Measurements from ENCODE around the gene HIGD2B.
A peak's percentile ranks its signal among the peaks of the same experiment; 100 is the strongest.
"Not testable (repeated sequence)": the region's sequence is repeated elsewhere in the genome, so short reads cannot be mapped to it uniquely, and the experiment has no call there.

Gene HIGD2B

GRCh38 chr15:72676838-72677237, 9.1 kb downstream of the HIGD2B start:
- DNase-seq (ENCODE audit: low spot score) = no peak

DNA sequence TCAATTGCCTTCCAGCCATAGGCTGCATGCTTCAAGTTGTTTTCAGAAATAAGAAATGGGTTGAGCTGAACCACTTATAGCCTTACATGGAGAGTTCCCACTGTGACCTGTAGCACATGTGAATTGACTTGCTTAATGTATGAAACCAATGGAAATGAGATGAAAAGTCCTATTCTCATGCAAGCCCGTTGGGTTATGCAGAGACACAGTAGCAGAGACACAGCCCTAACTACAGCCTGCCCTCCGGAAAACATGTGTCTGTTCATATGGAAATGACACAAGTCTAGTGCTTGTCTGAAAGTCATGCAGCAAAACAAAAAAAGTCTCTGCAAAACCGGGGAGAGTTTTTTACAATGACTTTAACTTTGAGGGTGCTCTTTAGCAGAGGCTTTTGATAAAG, 14.5 kb downstream of the HIGD2B start:
- DNase-seq (ENCODE audit: low spot score) = no peak

DNA sequence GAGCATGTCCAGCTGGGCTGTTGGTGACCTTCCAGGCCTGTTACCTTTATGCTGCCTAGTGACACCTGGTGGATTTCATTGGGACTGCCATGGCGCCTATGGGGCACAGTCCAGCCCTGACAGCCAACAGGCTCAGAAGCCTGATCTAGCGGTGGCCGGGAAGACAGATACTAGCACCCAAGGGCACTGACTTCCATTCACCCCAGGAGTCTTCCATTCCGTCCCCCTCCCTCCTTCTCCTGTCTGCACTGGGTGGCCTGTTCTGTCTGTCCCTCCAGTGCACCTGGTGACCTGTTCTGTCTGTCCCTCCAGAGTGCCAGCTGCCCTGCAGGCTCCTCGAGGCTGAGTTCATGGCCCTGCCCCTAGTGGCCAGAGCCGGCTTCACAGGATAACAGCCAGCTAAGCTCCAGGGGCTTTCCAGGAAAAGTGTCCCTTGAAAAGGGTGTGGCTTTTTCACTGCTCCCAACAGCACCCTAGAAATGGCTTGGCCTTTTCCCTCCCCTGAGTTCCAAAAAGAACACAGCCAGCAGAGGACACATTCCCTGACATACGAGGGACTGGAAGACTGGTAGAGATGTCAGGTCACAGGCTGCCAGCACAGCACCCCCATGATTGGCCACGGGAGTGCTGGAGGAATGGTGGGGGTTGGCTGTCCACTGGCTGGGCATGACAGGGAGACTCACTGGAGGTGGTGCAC, 15.2 kb downstream of the HIGD2B start:
- peak; percentile 75 for DNase-seq (ENCODE audit: low spot score)

GRCh38 chr15:72669803-72670202, 16.2 kb downstream of the HIGD2B start:
- not testable (repeated sequence) for DNase-seq (ENCODE audit: low spot score)

GRCh38 chr15:72665706-72666105, 20.3 kb downstream of the HIGD2B start:
- not testable (repeated sequence) for DNase-seq (ENCODE audit: low spot score)

- not testable (repeated sequence) for DNase-seq (ENCODE audit: low spot score)
Measured at GRCh38 chr15:72663931-72664330, 22.1 kb downstream of the HIGD2B start.

DNA sequence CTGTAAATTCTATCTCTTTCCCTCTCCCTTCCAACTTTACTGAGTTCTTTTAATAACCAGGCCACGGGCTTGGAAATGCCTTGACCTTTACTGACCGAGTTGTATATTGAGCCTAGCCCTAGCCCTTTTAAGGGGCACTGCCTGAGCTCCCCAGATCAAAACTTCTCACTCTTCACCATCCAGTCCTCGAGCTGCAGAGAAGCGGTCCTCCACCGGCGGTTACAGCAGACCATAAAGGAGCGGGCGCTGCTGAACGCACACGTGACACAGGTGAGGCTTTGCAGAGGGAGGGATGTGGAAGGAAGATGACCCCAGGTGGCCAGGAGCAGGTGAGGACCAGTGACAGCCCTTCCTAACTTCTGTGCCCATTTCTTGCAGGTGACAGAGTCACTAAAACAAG, 24.9 kb downstream of the HIGD2B start:
- not testable (repeated sequence) for DNase-seq (ENCODE audit: low spot score)

DNA sequence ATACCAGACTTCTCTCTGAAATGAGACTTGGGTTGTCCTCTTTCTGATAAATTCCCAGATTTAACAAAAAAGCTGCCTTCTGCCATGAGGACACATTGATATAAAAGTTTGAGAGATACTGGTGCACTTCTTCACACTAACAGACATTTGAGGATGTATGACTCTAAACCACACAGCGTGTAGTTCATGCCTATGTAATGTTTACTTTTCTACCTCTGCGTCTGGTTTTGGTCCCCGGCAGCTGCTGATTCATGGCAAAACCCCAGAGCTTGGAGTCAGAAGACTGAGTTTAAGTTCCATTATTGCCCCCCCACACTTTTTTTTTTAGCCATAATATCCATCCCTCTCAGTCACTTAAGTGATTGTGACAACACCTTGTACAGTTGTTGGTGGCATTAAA, 30.0 kb downstream of the HIGD2B start:
- DNase-seq (ENCODE audit: low spot score) = not testable (repeated sequence)

DNA sequence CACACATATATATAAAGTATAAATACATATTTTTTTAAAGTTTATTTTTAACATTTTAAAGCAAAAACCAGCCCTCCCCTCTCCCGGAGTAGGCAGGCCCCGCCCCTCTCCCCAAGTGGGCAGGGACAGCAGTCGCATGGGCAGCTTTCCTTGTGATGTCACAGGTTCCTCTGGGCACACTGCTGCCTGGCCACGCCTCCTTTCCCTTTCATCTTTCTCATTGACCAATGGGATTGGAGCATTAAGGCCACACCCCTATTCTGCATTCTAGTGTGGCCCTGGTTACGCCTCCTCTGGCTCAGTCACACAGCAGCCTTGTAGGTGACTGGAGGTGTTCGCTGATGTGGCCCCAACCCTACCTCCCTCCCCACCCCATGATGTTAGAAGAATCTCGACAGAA, 31.6 kb downstream of the HIGD2B start, which contains the start of gene GOLGA6B:
TSS of gene GOLGA6B (plus strand) at position 301 of the 400 bp plus-strand sequence. CDS start at position 342, 41 bp downstream.
- not testable (repeated sequence) for DNase-seq (ENCODE audit: low spot score)

DNA sequence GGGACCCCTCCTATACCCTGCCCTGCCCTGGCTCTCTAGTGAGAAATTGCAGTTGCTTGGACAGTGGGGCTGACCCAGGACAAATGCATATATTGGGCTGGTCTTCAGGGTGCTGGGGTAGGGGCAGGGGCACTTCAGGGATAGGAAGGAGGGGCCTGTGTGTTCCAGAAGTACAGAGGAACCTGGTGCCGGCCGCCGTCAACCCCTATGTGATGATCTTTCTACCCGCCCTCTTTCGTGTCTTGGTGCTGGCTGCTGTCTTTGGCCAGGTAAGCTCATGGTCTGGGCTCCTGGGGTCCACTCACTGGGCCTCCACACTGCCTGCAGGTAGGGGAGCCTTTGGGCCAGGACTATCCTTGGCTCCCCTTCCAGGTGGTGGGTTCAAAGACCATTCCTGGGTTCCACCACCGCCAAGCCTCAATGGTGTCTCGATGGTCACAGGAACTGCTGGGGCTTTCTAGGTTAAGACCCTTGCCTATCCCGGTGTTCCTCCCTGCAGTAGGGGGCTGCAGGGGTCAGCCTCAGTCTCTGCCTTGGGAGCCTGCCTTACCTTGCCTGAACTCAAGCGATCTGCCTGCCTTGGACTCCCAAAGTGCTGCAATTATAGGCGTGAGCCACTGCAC, 37.2 kb downstream of the HIGD2B start:
- DNase-seq (ENCODE audit: low spot score) = not testable (repeated sequence)

GRCh38 chr15:72642271-72642670, 43.7 kb downstream of the HIGD2B start:
- not testable (repeated sequence) for DNase-seq (ENCODE audit: low spot score)

DNA sequence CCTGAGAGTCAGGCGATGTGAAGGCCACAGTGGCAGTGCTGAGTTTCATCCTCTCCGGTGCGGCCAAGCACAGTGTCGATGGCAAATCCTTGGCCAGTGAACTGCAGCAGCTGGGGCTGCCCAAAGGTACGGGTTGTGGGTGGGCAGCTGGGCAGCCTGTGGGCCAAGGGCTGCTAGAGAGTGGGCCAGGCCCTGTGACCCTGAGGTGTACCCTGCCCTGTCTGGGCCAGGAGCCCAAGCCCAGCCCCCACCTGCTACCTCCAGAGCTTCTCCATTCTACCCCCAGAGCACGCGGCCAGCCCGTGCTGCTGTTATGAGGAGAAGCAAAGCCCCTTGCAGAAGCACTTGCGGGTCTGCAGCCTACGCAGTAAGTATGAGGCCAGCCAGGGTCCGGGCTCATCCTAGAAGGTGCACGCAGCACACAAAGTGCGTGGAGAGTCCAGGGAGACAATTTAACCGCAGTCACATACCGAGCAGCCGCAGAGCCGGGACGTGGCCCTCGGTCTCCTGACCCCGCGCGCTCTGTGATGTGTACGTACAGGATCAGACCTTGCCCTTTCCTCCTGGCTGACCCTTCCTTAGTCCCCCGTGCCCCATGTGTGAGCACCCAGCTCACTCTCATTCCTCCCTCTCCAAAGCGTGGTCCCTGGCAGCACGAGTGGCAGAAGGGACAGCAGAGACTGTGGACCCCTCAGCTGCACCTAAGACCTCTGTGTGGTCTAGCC, 46.1 kb downstream of the HIGD2B start:
- DNase-seq (ENCODE audit: low spot score) = not testable (repeated sequence)

DNA sequence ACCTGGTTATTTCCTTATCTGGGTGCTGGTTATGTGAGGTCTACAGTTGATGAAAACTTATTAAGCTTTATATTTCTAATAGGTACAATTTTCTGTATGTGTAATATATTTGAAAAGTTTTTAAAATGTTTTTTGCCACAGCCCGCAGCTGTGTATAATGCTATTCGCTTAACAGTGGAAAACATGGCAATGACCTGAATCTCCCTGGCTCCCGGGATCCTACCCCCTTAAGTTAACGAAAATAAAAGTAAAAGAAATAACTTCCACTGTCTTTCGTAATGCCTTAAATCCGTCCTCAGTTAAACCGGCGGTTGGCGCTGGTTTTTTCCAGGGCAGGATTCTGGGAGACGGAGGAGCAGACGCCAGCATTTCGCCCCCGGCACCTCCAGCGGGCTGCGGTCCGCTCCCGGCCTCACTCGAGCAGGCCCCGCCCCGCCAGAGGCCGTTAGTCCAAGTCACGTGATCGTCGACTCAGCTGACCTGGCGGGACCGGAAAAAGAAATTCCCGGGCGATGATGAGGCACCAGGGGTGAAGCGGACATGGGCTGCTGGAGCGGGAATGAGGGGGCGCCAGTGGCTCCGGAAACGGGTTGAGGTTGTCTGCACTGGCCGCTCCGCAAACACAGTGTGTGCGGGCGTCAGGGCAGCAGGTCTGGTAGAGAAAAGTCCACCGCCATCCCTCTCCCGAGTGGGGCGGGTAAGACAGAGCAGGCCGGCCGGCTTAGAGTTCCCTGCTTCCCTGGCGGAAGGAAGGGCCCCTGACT, 49.3 kb downstream of the HIGD2B start:
- DNase-seq (ENCODE audit: low spot score) = peak; percentile 19

DNA sequence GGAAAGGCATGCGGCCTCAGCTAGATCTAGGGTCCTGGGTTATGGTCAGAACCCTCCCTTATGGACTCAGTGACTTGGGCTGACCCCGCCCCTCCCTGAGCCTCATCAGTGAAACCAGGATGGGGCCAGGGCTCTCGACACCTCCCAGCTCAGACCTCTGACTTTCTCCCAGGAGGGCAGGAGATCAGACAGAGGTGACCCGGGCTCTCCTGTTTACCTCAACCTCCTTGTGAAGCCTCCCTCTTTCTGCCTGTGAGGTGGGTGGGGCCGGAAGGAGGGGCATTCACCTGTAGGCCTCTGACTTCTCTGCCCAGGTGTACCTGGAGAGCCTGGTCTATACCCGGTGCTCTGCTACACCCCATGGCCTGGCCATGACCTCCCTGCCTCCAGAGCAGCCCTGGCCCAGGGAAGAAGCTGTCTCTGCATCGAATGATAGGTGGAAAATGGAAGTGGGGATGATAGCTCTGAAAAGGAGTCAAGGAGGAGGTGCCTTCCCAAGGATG, 56.9 kb downstream of the HIGD2B start:
- DNase-seq (ENCODE audit: low spot score) = not testable (repeated sequence)

- DNase-seq (ENCODE audit: low spot score) = not testable (repeated sequence)
Measured at GRCh38 chr15:72628249-72629067, 57.5 kb downstream of the HIGD2B start.

DNA sequence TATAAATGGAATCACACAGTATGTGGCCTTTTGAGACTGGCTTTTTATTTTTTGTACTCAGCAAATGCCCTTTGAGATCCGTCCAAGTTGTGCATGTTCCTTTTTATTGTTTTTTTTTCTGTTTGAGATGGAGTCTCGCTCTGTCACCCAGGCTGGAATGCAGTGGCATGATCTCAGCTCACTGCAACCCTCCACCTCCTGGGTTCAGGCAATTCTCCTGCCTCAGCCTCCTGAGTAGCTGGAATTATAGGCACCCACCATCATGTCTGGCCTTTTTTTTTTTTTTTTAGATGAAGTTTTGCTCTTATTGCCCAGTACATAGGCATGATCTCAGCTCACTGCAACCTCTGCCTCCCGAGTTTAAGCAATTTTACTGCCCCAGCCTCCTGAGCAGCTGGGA, 59.8 kb downstream of the HIGD2B start:
- DNase-seq (ENCODE audit: low spot score) = not testable (repeated sequence)
